Measurements from ENCODE around the gene MIF4GD.
"Not testable (repeated sequence)": the region's sequence is repeated elsewhere in the genome, so short reads cannot be mapped to it uniquely, and the experiment has no call there.

MIF4GD gene

DNA sequence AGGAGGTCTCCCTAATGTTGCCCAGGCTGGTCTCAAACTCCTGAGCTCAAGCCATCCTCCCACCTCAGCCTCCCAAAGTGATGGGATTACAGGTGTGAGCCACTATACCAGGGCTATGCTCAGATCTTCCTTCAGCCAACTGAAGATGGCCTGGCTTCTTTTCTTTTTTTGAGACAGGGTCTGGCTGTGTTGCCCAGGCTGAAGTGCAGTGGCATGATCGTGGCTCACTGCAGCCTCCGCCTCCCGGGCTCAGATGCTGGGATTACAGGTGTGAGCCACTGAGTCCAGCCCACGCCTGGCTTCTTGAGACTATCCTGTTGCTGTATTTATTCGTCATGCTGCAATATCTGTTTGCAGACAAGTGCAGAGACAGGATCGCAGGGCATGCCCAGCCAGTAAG, 14.1 kb upstream of the MIF4GD start:
- DNase-seq (ENCODE audit: low read depth) = no peak
- Histone ChIP-seq H3K4me1 (ENCODE audit: control insufficient read depth, insufficient read depth, low read length) (no peaks in the 10 kb centered on the region), H3K27me3 (replicated peaks; ENCODE audit: control insufficient read depth, insufficient read depth, low read length) (no peaks in the 10 kb centered on the region), H3K4me3 (ENCODE audit: low read length) (no peak overlapping the region), H3K36me3 (ENCODE audit: control insufficient read depth, insufficient read depth, low read length, severe bottlenecking) (peaks cover 7% of the 10 kb centered on the region), H3K9me3 (ENCODE audit: control insufficient read depth, low read length) (no peaks in the 10 kb centered on the region), H3K9ac (ENCODE audit: low read length) (no peak overlapping the region)

DNA sequence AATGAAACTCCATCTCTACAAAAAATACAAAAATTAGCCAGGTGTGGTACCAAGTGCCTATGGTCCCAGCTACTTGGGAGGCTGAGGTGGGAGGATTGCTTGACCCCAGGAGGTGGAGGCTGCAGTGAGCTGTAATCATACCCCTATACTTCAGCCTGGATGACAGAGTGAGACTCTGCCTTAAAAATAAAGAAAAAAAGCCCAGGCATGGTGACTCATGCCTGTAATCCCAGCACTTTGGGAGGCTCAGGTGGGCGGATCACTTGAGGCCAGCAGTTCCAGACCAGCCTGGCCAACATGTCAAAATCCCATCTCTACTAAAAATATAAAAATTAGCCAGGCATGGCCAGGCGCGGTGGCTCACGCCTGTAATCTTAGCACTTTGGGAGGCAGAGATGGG, 9.2 kb upstream of the MIF4GD start:
- H3K9ac ChIP-seq (ENCODE audit: low read length); H3K9me3 ChIP-seq (ENCODE audit: control insufficient read depth, low read length); DNase-seq (ENCODE audit: low read depth); H3K4me3 ChIP-seq (ENCODE audit: low read length); H3K36me3 ChIP-seq (ENCODE audit: control insufficient read depth, insufficient read depth, low read length, severe bottlenecking); H3K27me3 ChIP-seq (replicated peaks; ENCODE audit: control insufficient read depth, insufficient read depth, low read length): not testable (repeated sequence)
- H3K4me1 ChIP-seq (ENCODE audit: control insufficient read depth, insufficient read depth, low read length) = peaks cover 13% of the 10 kb centered on the region

DNA sequence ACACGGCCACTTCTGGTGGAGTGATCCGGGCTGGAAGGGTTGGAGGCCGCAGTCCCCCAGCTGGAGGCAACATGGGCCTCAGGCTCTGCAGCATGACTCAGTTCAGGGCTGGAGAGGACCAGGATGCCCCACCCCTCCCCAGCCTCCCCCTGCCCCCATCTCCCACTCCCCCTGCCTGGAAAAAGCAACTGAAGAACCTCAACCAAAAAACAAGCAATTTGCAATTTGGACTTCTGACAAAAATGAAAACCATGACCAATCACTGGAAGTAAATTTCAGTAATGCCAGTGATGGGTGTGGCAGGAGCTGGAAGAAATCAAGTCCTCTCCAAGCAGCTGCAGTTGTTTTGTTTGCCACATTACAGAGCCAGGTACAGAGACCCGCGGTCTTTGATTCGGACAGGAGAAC, 6.6 kb upstream of the MIF4GD start:
- no peaks in the 10 kb centered on the region for H3K27me3 ChIP-seq (replicated peaks; ENCODE audit: control insufficient read depth, insufficient read depth, low read length)
- H3K9me3 ChIP-seq (ENCODE audit: control insufficient read depth, low read length) = no peaks in the 10 kb centered on the region
- peaks cover 29% of the 10 kb centered on the region for H3K4me1 ChIP-seq (ENCODE audit: control insufficient read depth, insufficient read depth, low read length)
- H3K4me3 ChIP-seq (ENCODE audit: low read length) = no peak overlapping the region
- peak; percentile 86 for DNase-seq (ENCODE audit: low read depth)
- no peak overlapping the region for H3K9ac ChIP-seq (ENCODE audit: low read length)
- peaks cover 5% of the 10 kb centered on the region for H3K36me3 ChIP-seq (ENCODE audit: control insufficient read depth, insufficient read depth, low read length, severe bottlenecking)

DNA sequence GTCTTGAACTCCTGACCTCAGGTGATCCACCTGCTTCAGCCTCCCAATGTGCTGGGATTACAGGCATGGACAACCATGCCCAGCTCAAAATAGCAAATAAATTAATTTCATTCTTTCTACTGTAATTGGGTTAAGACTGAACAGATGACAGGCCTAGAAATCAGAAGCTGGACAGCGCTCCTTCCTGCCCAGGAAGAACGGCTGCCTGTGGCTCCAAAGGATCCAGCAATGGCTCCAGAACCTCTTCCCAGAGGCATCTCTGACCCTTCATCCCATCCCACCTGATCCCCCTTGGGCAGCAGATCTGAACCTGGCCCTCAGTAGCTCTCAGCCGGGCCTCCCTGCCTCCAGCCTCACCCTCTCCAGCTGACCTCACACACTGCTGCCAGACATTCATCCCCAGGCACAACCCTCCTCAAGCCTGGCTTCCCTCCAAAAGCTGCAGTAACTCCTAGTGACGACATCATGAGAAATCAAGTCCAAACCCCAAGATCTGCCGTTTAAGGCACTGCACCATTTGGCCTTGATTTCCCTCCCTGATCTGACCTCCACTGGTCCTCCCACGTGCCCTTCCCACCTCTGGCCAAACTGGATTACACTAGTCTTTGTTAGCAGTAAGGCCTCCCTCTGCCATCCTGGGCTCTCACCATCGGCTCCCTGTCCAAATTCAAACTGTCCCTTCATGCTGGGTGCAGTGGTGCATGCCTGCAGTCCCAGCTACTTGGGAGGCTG, 3.1 kb upstream of the MIF4GD start:
- peaks cover 49% of the 10 kb centered on the region for H3K4me1 ChIP-seq (ENCODE audit: control insufficient read depth, insufficient read depth, low read length)
- peak; percentile 62 for DNase-seq (ENCODE audit: low read depth)

DNA sequence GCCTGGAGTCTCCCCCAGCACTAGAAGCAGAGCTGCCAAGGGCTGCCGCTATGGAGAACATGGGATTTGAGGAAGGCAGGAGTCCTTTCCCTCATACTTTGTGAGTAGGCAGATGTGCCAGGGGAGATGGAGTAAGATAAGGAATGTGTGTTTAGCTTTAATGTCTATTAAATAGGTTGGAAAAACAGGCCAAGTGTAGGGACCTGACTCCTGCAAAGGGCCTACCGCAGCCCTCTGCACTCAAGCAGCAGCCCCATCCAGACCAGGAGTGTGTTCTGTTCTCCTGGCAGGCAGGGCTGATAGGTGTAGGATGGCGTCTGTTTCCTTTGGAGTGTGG, 1.8 kb upstream of the MIF4GD start:
- Histone ChIP-seq H3K9ac (ENCODE audit: low read length) (no peak overlapping the region), H3K4me3 (ENCODE audit: low read length) (no peak overlapping the region), H3K36me3 (ENCODE audit: control insufficient read depth, insufficient read depth, low read length, severe bottlenecking) (peaks cover 5% of the 10 kb centered on the region), H3K27me3 (replicated peaks; ENCODE audit: control insufficient read depth, insufficient read depth, low read length) (no peaks in the 10 kb centered on the region), H3K4me1 (ENCODE audit: control insufficient read depth, insufficient read depth, low read length) (peaks cover 44% of the 10 kb centered on the region), H3K9me3 (ENCODE audit: control insufficient read depth, low read length) (no peaks in the 10 kb centered on the region)
- DNase-seq (ENCODE audit: low read depth) = no peak

More for the DNA sequence above, 3.1 kb upstream of the MIF4GD start:
- Histone ChIP-seq H3K27me3 (replicated peaks; ENCODE audit: control insufficient read depth, insufficient read depth, low read length) (no peaks in the 10 kb centered on the region), H3K36me3 (ENCODE audit: control insufficient read depth, insufficient read depth, low read length, severe bottlenecking) (peaks cover 5% of the 10 kb centered on the region), H3K9me3 (ENCODE audit: control insufficient read depth, low read length) (no peaks in the 10 kb centered on the region), H3K9ac (ENCODE audit: low read length) (no peak overlapping the region), H3K4me3 (ENCODE audit: low read length) (no peak overlapping the region)

DNA sequence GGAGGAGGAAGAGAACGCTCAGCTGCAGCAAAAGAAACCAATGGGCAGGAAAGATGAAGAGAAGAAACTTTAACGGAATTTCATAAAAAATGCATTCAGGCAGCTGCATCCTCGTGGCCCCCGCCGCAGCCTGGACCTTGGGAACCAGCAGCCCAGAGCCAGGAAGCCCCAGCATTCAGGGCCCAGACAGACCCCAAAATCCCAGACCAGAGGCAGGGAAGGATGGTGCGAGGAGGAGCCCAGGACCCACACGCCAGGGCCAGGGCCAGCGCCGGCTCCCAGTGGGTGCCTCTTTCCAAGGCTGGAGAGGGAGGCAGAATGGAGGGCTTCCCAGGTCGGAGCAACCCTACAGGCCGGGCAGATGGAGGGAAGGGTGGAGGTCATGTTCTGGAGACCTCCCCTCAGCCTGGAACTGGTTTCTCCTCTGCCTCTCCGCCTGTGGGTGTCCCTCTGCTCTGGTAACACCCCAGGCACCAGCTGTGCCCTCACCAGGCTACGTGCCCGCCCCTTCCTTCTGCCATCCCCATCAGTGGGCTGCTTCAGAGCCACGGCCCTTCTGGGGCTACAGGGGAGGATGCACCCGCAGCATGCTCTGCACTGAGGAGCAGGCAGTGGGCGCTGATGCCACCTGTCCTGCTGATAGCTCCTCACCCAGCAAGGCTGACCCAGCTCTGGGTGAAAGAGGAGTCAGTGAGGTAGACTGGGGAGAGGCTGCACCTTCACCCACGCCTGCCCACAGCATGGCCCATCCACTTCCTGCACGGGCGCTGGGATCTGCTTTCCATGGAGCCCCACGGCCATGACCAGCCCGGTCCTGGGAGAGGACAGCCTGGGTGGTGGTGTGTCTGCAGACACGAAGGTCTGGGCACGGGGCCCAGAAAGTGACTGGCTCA, 1.2 kb upstream of the MIF4GD start:
- H3K36me3 ChIP-seq (ENCODE audit: control insufficient read depth, insufficient read depth, low read length, severe bottlenecking) = peaks cover 3% of the 10 kb centered on the region
- peak overlapping the region; percentile 89 for H3K9ac ChIP-seq (ENCODE audit: low read length)
- peak; percentile 18 for DNase-seq (ENCODE audit: low read depth)
- no peaks in the 10 kb centered on the region for H3K27me3 ChIP-seq (replicated peaks; ENCODE audit: control insufficient read depth, insufficient read depth, low read length)
- H3K4me1 ChIP-seq (ENCODE audit: control insufficient read depth, insufficient read depth, low read length) = peaks cover 42% of the 10 kb centered on the region
- peak overlapping the region; percentile 81 for H3K4me3 ChIP-seq (ENCODE audit: low read length)
- H3K9me3 ChIP-seq (ENCODE audit: control insufficient read depth, low read length) = no peaks in the 10 kb centered on the region

DNA sequence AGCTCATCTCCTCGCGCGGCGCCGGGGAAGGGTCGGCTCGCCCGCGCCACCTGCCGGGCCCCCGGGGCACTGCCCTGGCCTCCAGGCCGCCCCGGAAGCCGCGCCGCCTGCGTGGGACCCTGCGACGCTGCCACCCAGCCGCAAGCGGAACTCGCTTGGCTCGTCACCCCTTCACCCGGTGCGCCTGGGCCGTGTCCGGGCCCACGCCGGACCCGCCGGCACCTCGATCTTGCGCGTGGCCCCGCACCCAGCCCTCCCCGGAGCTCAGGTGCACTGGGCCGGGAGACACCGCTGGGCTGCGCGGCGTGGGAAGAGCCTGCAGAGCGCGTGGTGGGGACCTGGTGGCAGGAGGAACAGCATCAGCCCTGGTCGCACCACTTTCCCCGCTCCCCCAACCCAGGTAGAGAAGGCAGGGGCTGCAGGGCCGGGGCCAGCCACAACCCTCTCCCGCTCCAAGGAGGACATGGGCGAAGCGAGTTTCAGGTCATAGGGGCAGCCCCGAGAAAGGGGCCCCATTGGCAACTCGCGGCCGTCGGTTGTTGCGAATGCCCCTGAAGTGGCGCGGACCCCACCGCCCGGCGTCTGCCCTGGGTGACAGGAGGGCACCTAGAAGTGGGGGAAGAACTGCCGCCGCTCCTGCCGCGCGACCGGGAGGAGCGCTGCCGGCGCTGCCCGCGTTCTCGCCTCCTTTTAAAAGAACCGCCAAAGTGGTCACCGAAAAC, 363 bp upstream of the MIF4GD start:
- Histone ChIP-seq H3K4me1 (ENCODE audit: control insufficient read depth, insufficient read depth, low read length) (peaks cover 44% of the 10 kb centered on the region), H3K27me3 (replicated peaks; ENCODE audit: control insufficient read depth, insufficient read depth, low read length) (no peaks in the 10 kb centered on the region), H3K4me3 (ENCODE audit: low read length) (peak overlapping the region; percentile 86), H3K9ac (ENCODE audit: low read length) (peak overlapping the region; percentile 89), H3K36me3 (ENCODE audit: control insufficient read depth, insufficient read depth, low read length, severe bottlenecking) (peaks cover 6% of the 10 kb centered on the region), H3K9me3 (ENCODE audit: control insufficient read depth, low read length) (no peaks in the 10 kb centered on the region)
- peak; percentile 94 for DNase-seq (ENCODE audit: low read depth)

DNA sequence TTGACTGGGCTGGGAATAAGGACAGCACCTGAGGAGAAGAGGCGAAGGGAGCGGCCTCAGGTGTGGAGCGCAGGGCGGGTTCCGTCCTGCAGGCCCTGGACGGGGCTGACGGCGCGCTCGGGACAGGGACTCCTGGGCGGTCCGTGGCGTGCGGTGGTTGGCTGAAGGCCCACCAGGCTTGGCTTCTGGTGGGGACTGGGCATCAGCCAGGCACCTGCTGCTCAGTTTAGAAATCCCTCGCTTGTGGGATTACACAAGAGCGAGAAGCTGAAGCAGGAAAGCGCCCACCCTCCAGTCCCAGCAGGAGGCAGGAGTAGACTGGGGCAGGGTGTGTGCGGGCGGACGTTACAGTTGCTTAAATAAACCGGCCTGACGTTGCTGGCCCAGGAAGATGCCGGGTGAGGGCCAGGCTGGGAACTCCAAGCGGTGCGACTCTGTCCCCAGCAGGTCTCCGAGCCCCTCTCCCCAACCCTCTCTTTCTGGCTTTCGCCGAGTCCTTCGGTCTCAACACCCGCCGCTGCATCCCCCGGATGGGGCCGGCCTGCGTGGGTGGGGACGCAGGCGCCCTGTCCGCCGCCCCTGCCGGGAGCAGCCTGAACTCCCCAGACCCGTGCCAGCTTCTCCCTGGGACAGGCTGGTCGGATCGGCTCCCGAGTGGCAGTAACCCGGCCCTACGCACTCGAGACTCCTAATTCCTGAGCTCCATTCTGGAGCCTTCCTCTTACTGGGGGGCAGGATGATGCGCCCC, 639 bp downstream of the MIF4GD start:
- Histone ChIP-seq H3K4me1 (ENCODE audit: control insufficient read depth, insufficient read depth, low read length) (peaks cover 44% of the 10 kb centered on the region), H3K4me3 (ENCODE audit: low read length) (peak overlapping the region; percentile 86), H3K36me3 (ENCODE audit: control insufficient read depth, insufficient read depth, low read length, severe bottlenecking) (peaks cover 16% of the 10 kb centered on the region), H3K9me3 (ENCODE audit: control insufficient read depth, low read length) (no peaks in the 10 kb centered on the region), H3K9ac (ENCODE audit: low read length) (peak overlapping the region; percentile 89), H3K27me3 (replicated peaks; ENCODE audit: control insufficient read depth, insufficient read depth, low read length) (no peaks in the 10 kb centered on the region)
- peak; percentile 86 for DNase-seq (ENCODE audit: low read depth)

DNA sequence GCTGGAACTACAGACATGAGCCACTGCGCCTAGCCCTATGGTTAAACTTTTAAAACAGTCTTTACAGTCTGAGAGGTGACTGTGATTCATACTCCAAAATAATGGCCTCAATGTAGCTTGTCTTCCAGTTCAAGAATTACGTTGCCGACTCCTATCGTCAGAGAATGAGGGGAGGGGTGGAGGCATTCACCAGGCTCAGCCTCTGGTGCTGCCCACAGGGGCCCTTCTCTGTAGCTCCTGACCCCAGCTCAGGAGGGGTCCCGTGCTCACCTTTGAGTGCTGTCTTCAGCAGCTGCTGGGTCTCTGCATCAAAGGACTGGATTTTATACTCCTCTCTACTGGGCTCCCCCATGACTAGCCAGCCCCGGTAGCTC, 1.2 kb downstream of the MIF4GD start:
- H3K9ac ChIP-seq (ENCODE audit: low read length) = peak overlapping the region; percentile 89
- peak overlapping the region; percentile 86 for H3K4me3 ChIP-seq (ENCODE audit: low read length)
- H3K4me1 ChIP-seq (ENCODE audit: control insufficient read depth, insufficient read depth, low read length) = peaks cover 44% of the 10 kb centered on the region
- H3K36me3 ChIP-seq (ENCODE audit: control insufficient read depth, insufficient read depth, low read length, severe bottlenecking) = peaks cover 20% of the 10 kb centered on the region
- H3K27me3 ChIP-seq (replicated peaks; ENCODE audit: control insufficient read depth, insufficient read depth, low read length) = no peaks in the 10 kb centered on the region
- no peaks in the 10 kb centered on the region for H3K9me3 ChIP-seq (ENCODE audit: control insufficient read depth, low read length)
- DNase-seq (ENCODE audit: low read depth) = no peak

DNA sequence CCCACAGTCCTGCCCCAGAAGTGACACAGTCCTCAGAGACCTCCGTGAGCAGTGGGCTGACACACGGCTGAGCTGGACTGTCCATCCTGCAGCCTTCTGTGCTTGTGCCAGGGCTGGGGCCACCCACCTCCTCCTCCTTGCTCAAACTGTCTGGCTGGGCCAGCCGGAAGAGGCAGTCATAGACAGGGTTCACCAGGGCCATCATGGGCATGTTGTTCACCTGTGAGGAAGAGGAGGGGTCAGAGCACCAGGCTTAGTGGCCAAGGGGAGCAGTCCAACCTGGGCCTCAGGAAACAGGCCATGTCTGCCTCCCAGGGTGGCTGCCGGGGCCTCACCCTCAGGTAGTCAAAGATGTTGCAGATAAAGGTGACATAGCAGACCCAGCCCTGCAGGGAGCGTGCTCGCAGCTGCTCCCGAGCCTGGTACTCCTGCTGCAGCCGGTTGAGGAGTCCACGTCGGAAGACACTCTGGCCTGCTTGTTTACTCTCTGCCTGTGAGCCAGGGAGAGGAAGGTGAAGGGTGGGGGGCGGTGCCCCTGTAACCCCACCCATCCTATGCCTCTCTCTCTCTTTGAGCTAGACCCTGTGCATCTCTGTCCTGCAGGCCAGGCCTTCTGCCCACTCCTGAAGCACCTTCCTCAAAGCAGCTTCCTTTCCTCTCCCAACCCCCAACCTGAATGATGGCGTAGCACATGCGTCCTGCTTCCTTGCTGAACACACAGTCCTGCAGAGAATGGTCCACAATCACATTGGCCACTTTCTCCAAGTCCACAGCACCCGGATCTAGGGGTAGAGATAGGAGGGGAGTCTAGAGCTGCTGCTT, 3.4 kb downstream of the MIF4GD start:
- no peak for DNase-seq (ENCODE audit: low read depth)
- H3K4me3 ChIP-seq (ENCODE audit: low read length) = no peak overlapping the region
- H3K27me3 ChIP-seq (replicated peaks; ENCODE audit: control insufficient read depth, insufficient read depth, low read length) = no peaks in the 10 kb centered on the region
- no peak overlapping the region for H3K9ac ChIP-seq (ENCODE audit: low read length)
- H3K36me3 ChIP-seq (ENCODE audit: control insufficient read depth, insufficient read depth, low read length, severe bottlenecking) = peaks cover 31% of the 10 kb centered on the region
- H3K4me1 ChIP-seq (ENCODE audit: control insufficient read depth, insufficient read depth, low read length) = peaks cover 32% of the 10 kb centered on the region
- no peaks in the 10 kb centered on the region for H3K9me3 ChIP-seq (ENCODE audit: control insufficient read depth, low read length)

All from adipocyte (in vitro differentiated cells).